ENCODE data around the gene FREM1.
"Not testable (repeated sequence)": the region's sequence is repeated elsewhere in the genome, so short reads cannot be mapped to it uniquely, and the experiment has no call there.

Gene FREM1, protein sequence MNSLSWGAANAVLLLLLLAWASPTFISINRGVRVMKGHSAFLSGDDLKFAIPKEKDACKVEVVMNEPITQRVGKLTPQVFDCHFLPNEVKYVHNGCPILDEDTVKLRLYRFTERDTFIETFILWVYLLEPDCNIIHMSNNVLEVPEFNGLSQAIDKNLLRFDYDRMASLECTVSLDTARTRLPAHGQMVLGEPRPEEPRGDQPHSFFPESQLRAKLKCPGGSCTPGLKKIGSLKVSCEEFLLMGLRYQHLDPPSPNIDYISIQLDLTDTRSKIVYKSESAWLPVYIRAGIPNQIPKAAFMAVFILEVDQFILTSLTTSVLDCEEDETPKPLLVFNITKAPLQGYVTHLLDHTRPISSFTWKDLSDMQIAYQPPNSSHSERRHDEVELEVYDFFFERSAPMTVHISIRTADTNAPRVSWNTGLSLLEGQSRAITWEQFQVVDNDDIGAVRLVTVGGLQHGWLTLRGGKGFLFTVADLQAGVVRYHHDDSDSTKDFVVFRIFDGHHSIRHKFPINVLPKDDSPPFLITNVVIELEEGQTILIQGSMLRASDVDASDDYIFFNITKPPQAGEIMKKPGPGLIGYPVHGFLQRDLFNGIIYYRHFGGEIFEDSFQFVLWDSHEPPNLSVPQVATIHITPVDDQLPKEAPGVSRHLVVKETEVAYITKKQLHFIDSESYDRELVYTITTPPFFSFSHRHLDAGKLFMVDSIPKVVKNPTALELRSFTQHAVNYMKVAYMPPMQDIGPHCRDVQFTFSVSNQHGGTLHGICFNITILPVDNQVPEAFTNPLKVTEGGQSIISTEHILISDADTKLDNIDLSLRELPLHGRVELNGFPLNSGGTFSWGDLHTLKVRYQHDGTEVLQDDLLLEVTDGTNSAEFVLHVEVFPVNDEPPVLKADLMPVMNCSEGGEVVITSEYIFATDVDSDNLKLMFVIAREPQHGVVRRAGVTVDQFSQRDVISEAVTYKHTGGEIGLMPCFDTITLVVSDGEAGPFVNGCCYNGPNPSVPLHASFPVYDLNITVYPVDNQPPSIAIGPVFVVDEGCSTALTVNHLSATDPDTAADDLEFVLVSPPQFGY (N-terminal part only)

DNA sequence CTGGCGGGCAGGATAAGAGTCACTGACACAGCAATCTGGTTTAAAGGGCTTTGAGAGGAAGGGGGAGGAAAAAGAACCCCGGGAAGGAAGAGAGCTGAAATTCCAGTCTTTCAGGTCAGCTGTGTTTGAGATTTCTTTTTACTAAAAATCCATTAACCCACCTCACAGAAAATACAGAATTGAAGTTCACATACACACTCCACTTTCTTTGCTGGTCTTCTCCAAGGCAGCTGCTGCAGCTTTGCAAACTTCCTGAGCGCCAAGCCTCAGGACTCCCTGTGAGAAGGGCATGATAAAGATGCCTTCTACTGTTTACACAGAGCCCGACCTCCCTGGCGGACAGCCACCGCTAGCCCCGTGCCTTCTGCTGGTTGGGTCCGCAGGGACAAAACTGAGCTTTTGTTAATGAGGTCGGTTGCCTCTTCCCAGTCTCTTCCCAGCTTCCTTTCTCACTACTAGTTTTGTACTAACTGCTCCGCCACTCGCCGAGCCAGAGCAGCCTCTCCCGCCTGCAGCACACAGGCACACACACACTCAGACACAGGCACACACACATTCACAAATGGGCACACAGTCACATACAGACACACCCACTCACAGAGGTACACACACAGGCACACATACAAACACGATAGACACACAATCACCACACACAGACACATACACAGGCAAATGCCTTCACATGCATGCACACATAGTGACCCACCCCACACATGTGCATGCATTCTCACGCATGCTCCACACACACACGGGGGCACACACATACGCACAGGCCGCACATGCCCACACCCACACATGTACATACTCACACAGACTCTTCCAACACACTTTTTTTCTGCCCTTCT, at the start of gene FREM1:
FREM1 (minus strand) TSS at position 468 of the 845 bp plus-strand sequence. CDS start 41,451 bp downstream, outside the sequence.
- DNase-seq (ENCODE audit: low read depth in 2 of 2, low spot score in 1 of 2), result no peak

DNA sequence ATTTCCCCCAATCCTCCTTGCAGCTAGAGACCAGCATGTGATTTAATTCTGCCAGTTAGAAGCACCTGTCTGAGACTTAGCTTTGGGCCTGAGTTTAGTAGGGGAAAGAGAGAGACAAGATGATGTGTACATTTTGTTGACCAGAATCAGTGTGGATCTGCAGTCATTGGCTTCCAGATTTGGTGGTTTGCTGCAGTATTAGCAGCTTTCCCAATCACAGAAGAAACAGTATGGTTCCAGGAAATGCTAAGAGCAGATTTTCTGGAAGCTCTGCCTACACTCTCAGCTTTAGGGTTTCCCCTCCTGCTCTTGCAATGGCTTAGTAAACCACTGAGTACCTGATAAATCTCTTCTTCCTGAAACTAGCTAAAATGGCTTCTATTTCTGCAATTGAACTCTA, 48.8 kb upstream of the FREM1 start:
- no peak for DNase-seq (ENCODE audit: low read depth in 2 of 2, low spot score in 1 of 2)

DNA sequence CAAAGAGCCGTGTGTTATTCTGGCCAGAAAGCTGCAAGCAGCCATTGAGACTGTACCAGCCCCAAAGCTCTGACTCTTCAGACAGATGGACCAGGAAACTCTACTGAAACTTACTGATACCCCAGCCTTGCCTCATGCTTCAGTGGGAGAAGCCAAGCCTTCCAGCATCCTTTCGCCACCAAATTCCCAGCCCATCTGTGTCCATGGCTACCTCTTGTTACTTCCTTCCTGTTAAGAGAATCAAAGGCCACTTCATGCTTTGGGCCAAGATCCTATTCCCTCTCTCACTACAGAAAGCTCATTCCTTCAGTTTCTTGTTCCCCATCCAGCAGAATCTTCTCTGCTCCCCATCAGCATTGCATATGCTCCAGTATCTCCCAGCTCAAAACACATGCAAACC, 46.9 kb upstream of the FREM1 start:
- DNase-seq (ENCODE audit: low read depth in 2 of 2, low spot score in 1 of 2), result no peak

DNA sequence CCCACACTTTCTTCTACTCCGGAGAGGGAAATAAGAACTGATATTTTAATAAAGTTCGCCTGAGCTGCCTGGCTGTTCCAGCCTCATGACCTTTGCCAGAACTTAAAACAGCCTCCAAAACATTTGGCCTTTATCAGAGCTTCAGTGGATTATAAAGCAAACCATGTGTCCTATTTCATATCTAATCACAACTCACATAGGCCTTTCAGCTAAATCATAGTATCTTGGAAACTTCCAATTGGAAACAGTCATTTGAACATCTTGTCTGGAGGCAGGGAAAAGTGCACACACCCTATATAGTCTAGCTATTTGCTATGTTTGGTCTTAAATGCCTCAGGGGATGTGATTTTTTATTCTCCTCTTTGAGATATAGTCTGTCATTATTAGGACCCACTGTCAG, 46.0 kb upstream of the FREM1 start:
- DNase-seq (ENCODE audit: low read depth in 2 of 2, low spot score in 1 of 2), result no peak

- DNase-seq (ENCODE audit: low read depth in 2 of 2, low spot score in 1 of 2), result no peak
These were observed 35.1 kb upstream of the FREM1 start for GRCh38 chr9:14945351-14945750.

GRCh38 chr9:14941501-14942405, 31.5 kb upstream of the FREM1 start:
- DNase-seq (ENCODE audit: low read depth in 2 of 2, low spot score in 1 of 2), result no peak

DNA sequence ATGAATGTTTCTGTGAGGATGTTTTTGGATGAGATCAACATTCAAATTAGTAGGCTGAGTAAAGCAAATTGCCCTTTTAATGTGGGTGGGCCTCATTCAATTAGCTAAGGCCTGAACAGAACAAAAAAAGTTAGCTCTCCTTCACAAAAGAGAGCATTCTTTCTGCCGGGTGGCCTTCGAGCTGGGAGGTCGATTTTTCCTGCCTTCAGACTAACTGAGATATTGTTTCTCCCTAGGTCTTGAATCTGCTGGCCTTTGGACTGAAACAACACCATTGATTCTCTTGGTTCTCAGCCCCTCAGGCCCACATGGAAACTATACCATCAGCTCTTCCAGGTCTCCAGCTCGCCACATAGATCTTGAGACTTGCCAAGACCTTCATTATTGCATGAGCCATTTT, 29.1 kb upstream of the FREM1 start:
- no peak for DNase-seq (ENCODE audit: low read depth in 2 of 2, low spot score in 1 of 2)

- DNase-seq (ENCODE audit: low read depth in 2 of 2, low spot score in 1 of 2), result no peak
These were observed 27.0 kb upstream of the FREM1 start for GRCh38 chr9:14937216-14937615.

DNA sequence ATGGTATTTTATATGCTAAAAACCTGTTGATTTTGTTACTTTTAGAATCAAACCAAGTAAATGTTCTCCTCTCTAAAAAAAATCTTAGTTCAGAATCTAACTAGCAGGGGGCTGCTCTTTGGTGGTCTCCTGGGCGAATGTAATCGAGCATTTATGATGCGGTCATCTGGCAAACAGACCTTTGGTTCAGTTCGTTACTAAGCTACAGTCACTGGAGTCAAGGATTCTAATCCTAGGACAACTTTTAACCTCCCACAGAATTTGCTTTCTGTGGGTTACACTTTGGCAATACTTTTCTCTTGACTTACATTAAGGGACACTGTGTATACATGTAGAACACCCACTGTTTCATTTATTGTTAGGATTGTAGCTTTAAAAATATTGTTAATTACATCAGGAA, 26.3 kb upstream of the FREM1 start:
- DNase-seq (ENCODE audit: low read depth in 2 of 2, low spot score in 1 of 2), result no peak

DNA sequence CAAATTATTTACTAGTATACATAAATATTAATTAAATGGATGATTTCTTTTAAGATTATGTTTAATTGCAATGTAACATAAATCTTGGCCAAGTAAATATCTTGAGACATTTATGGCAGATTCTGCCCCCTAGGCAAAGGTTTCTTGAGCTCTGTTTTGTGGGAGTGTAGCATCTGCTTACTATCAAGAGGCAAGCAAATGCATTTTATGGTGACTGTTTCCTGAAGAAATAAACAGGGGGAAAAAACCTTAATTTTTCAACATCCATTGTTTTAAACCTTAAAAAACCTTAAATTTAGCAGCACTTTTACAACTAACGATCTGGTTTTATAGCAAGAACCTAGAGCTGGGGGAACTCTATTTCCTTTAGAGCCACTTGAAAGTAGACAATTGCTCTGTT, 25.7 kb upstream of the FREM1 start:
- DNase-seq (ENCODE audit: low read depth in 2 of 2, low spot score in 1 of 2), result no peak

DNA sequence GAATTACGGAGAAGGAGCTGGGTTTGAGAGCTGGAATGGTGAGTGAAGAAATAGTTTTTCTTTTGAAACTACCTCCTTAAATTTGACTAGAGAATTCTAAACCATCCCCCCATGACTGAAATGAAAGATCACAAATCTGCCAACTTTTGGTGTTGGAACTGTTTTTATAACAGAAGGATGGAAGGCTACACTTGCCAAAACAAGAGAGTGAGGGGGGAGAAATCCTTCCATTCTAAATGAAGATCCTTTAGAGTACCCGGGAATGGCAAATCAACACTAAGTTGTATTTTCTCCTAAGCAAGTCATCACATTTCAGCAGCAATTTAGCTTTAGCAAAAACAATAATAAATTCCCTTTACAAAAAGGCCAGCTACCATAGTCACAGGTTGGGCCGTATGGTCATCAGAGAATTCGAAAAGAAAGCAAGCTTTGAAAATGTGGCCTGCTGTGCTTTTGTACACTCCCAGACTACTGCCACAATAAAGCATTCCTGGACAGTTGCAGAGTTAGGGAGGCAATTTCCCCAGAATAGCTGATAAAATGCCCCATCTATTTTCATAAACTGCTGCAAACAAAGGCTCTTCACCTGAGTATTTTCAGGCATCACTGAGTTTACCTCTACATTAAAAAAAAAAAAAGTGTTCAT, 25.0 kb upstream of the FREM1 start:
- DNase-seq (ENCODE audit: low read depth in 2 of 2, low spot score in 1 of 2), result no peak

DNA sequence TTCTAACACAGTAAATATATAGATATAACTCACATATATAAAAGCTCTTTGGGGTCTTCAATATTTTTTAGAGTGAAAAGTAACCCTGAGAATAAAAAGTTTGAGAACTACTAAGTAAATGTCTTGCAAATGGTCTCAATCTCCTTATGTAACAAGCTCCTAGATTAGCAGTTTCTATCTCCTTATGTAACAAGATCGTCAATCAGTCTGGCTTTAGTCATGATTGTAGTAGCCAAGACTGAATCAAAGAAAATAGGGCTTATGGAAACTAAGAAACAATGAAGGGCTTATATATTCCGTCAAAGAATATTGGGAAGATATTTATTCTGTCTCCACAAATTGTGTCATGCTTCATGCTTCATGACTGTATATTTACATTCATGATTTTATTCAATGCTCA, 22.4 kb upstream of the FREM1 start:
- DNase-seq (ENCODE audit: low read depth in 2 of 2, low spot score in 1 of 2), result no peak

- DNase-seq (ENCODE audit: low read depth in 2 of 2, low spot score in 1 of 2), result no peak
These were observed 22.0 kb upstream of the FREM1 start for GRCh38 chr9:14932231-14932630.

- no peak for DNase-seq (ENCODE audit: low read depth in 2 of 2, low spot score in 1 of 2)
These were observed 16.9 kb upstream of the FREM1 start for GRCh38 chr9:14926941-14927624.

DNA sequence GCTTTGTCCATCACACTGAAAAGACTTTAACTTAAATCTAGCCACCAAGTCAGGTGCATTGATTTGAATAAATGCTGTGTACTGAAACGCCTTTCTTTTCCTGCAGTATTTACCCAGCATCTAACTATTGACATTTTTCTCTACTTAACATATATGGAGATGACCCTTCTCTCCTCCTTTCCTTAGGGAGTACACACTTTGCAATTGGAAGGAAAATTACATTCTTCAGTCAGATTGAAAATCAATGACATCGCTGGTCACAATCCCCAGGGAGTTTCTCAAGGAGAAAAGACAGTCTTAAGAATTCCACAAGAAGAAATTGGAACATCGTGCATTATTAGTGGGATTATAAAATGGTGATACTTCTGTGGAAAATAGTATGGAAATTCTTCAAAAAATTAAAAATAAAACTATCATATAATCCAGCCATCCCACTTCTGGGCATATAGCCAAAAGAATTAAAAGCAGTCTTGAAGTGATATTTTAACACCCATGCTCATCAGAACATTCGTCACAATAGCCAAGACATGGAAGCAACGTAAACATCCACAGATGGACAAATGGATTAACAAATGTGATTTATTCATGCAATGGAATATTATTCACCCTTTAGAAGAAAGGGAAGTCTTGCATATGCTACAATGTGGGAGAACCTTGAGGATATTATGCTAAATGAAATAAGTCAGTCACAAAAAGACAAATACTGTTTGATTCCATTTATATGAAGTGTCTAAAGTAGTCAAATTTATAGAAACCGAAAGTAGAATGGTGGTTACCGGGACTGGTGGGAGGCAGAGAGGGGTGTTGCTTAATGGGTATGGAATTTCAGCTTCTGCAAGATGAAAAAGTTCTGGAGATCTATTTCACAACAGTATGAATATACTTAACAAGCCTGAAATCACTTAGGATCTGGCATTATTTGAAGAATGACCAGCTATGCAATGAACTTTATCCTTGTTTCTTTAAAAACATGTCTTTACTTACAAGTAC, 14.3 kb upstream of the FREM1 start:
- DNase-seq (ENCODE audit: low read depth in 2 of 2, low spot score in 1 of 2), result no peak

GRCh38 chr9:14923701-14924100, 13.5 kb upstream of the FREM1 start:
- no peak for DNase-seq (ENCODE audit: low read depth in 2 of 2, low spot score in 1 of 2)

DNA sequence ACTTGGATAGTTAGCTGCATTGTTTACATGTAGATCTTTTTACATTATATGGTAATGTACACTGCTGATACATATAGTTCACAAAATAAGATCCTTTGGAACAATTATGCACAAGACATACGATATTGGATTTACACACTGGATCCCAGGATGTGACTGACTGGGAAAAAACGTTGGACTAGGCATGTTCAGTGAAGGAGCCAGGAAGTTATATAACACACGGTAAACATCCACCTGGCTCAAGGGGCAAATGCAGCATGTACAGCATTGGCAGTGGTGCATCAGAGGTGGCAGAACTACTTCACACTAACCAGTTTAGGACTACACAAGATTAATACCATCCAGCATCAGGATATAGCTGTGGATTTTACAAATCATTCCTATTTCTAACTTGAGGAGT, 10.6 kb upstream of the FREM1 start:
- not testable (repeated sequence) for DNase-seq (ENCODE audit: low read depth in 2 of 2, low spot score in 1 of 2)

- DNase-seq (ENCODE audit: low read depth in 2 of 2, low spot score in 1 of 2), result no peak
These were observed 3.1 kb upstream of the FREM1 start for GRCh38 chr9:14913366-14913765.

All from stimulated activated CD8-positive, alpha-beta memory T cell treated with anti-CD3 and anti-CD28 coated beads, Interleukin-4, amount 100 ng/mL, for 4 hours (primary cell).